Measurements from ENCODE around the gene XYLT2. TPM values are rescaled to one million over a fixed set of nuclear protein-coding genes. Genes with fewer than 3 reads are reported as not detected.

Gene XYLT2
- total and polyA plus RNA-seq, 9 of the 15 experiments (the other 6 are each of a cell fraction or from before 2014, with no cell fraction given), result 0.63 to 9.1 (median 4.3) TPM

DNA sequence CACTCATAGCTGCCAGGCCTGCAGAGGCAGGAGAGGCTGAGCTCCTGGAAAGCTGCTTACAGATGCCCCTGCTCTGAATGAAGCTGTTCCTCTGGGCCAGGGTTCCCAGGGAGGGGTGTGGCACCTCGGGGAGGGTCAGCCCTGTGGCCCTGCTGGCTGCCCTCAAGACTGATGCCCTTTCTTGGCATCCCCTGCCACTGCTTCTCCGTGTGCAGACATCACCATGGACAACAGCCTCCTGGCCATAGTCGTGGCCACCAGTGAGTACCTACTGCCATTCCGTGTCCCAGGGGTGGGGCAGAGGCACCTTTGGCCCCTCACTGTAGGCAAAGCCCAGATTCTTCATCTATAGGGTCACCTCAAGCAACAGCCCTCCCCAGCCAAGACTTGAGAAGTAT lies 18.1 kb downstream of the XYLT2 start:
- peaks cover 14% of the 10 kb centered on the region for H4K20me1 ChIP-seq (replicated peaks; ENCODE audit: control insufficient read depth, insufficient read depth, low read length)
- CTCF ChIA-PET (ENCODE audit: low intra/inter-chr PET ratio), result no interaction called here
- H3K4me3 ChIP-seq, result no peak overlapping the region
- FAIRE-seq (no peak), DNase-seq (ENCODE audit: extremely low read depth in 1 of 4, low spot score in 3 of 4) (no peak), ATAC-seq (no peak)
- 70% methylated on average over 4 of the region's 4 CpGs for WGBS (ENCODE audit: insufficient coverage, low coverage, missing lambda C conversion rate)
- intact Hi-C loops (cut with micrococcal nuclease) (no loop called here), in situ Hi-C loops (cut with MboI) (no loop called here)
- BruUV-seq (replicated peaks), result no TSS peak
- H3K4me1 ChIP-seq (replicated peaks in 1 of 2; ENCODE audit: control insufficient read depth in 2 of 2, insufficient read depth in 2 of 2, low read length in 2 of 2), result peaks cover 17 to 33% of the 10 kb centered on the region in 2 experiments
- no peaks in the 10 kb centered on the region for H3K9me3 ChIP-seq (replicated peaks; ENCODE audit: control insufficient read depth, insufficient read depth, low read depth, low read length)
- H3K27me3 ChIP-seq (ENCODE audit: control insufficient read depth in 2 of 2, insufficient read depth in 2 of 2, low read length in 2 of 2), result no peaks in the 10 kb centered on the region
- POLR2A ChIA-PET, result interaction anchor here (0.5 to 3.5 kb wide), 4 partner anchors 7 to 98 kb away, joined by 3 to 22 read pairs (median 9); partner anchors contain the start of genes EME1 and LRRC59
- no peaks in the 10 kb centered on the region; the same call in 2 of the 3 replicates for H3K79me2 ChIP-seq (ENCODE audit: control insufficient read depth, insufficient read depth, low read length)
- no peaks in the 10 kb centered on the region for H3K9me1 ChIP-seq (ENCODE audit: control insufficient read depth, insufficient read depth, low read length)
- H3K4me2 ChIP-seq (ENCODE audit: insufficient read depth, low read length), result no peak overlapping the region
- TF ChIP-seq GTF2E2 (tag; IDR thresholded peaks at IDR 0.05) (no peak), ZNF586 (CRISPR knock-in tag; conservative IDR thresholded peaks at IDR 0.05) (no peak), PHTF2 (CRISPR knock-in tag; IDR thresholded peaks at IDR 0.05) (no peak), ZNF830 (CRISPR knock-in tag; IDR thresholded peaks at IDR 0.05) (no peak), POLR2G (IDR thresholded peaks at IDR 0.05; ENCODE audit: low read depth, low read length) (peak; percentile 62), FOXJ2 (tag; IDR thresholded peaks at IDR 0.05) (no peak), TEAD1 (CRISPR knock-in tag; IDR thresholded peaks at IDR 0.05) (no peak)
- TF ChIP-seq, protein P1, sequence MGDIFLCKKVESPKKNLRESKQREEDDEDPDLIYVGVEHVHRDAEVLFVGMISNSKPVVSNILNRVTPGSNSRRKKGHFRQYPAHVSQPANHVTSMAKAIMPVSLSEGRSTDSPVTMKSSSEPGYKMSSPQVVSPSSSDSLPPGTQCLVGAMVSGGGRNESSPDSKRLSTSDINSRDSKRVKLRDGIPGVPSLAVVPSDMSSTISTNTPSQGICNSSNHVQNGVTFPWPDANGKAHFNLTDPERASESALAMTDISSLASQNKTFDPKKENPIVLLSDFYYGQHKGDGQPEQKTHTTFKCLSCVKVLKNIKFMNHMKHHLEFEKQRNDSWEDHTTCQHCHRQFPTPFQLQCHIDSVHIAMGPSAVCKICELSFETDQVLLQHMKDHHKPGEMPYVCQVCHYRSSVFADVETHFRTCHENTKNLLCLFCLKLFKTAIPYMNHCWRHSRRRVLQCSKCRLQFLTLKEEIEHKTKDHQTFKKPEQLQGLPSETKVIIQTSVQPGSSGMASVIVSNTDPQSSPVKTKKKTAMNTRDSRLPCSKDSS (IDR thresholded peaks at IDR 0.05; ENCODE audit: low read depth, partially characterized antibody), result no peak
- H3K36me3 ChIP-seq (ENCODE audit: control insufficient read depth, insufficient read depth, low read length), result peaks cover 62% of the 10 kb centered on the region
- H3K9ac ChIP-seq (ENCODE audit: insufficient read depth in 1 of 2, low read depth in 2 of 2, low read length in 2 of 2), result no peak overlapping the region
- no peak overlapping the region for H2AFZ ChIP-seq (ENCODE audit: low read depth, low read length)
- H3K27ac ChIP-seq (ENCODE audit: extremely low read depth, low read depth, low read length), result no peak overlapping the region

Data from K562 (cell line).